Measurements from ENCODE around the gene ERCC4.

Gene ERCC4

DNA sequence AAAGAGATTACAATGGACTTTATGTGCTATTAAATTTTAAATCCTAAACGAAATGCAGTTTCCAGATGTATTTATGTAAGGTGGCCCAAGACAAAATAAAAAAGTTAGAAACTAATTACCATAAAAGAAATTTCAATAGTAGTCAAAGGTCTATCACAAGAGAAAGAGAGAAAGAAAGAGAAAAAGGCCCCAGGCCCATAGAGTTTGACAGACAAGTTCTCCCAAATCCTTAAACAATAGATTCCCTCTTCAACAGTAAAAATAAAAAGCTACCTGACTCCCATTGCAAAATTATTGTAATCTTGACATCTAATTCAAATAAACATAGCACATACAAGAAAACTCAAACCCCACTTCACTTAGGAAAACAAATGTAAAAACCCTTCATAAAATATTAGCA, 8.6 kb upstream of the ERCC4 start:
- no peak for DNase-seq (ENCODE audit: low read depth)

DNA sequence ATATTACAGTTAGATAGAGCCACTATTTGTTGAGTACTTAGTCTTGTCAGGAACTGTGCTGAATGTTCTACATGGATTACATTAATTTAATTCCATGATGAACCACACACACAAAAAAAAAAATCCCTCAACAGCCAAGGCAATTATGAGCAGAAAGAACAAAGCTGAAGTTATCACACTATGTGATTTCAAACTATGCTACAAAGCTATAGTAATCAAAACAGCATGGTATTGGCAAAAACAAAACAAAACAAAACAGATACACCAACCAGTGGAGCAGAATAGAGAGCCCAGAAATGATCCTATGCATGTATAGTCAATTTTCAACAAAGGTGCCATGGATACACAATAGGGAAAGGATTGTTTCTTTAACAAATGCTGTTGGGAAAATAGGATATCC, 8.1 kb upstream of the ERCC4 start:
- no peak for DNase-seq (ENCODE audit: low read depth)

GRCh38 chr16:13912891-13913290, 7.1 kb upstream of the ERCC4 start:
- DNase-seq (ENCODE audit: low read depth) = no peak

- no peak for DNase-seq (ENCODE audit: low read depth)
These were observed 6.3 kb upstream of the ERCC4 start for GRCh38 chr16:13913374-13914292.

DNA sequence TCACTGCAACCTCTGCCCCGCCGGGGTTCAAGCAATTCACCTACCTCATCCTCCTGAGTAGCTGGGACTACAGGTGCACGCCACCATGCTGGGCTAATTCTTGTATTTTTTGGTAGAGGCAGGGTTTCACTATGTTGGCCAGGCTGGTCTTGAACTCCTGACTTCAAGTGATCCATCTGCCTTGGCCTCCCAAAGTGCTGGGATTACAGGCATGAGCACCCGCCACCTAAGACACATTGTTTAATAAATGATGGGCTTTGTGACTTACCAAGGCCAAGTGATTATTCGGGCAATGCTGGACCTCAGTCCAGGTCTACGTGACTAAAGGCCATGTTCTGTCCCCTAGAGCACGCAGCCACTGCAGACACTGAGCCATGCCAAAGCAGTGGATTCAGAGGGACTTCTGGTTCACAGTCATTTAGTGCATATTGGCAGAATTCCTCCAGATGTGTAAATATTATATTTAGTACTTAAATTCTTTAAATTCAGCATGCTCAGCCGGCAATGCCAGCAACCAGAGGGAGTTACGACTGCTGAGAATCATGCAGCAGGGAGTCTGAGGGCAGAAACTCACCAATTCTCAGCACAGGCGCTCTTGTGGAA, 4.8 kb upstream of the ERCC4 start:
- no peak for DNase-seq (ENCODE audit: low read depth)

DNA sequence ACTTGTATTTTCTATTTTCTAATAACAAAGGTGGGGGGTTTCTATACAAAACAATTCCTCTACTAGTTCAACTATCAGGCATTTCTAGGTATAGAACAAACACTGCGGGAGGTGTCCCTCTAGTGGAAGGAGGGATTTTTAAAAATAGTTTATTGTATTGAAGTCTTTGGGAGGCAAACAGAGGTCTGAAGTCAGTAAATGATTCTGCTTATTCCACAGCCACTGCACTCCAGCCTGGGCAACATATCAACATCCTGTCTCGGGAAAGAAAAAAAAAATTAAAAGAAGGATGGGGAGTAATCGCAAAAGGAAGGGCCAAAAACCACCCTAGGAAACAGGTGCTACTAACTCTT, 648 bp upstream of the ERCC4 start:
- no peak for DNase-seq (ENCODE audit: low read depth)

- DNase-seq (ENCODE audit: low read depth) = no peak
These were observed 510 bp downstream of the ERCC4 start for GRCh38 chr16:13920510-13920818.

GRCh38 chr16:13921328-13921727, 1.4 kb downstream of the ERCC4 start:
- no peak for DNase-seq (ENCODE audit: low read depth)

DNA sequence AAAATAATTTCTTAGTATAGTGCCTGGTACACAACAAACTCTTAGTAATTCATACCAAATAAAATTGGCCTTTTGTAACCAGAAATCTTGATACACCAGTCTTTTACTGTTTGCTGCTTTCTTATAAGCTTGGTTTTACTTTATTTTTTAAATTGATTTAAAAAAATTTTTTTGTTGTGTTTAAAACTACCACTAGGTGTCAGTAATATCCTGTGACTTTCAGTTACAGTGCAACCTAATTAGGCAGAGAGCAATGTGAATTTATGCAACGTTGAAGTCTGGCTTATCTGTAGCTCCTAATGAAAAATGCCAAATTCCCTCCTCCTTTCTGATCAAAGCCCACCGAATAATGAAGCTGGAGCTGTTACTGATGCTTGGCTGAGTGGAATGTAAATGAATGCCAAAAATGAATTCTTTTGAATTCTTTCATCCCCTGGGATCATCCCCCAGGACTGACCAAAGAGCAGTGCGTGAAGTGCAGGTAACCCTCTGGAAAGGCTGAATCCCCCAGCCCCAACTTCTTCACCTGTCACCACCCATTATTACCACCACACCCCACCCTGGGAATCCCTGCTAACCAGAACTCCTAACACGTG, 3.8 kb downstream of the ERCC4 start:
- DNase-seq (ENCODE audit: low read depth) = no peak

DNA sequence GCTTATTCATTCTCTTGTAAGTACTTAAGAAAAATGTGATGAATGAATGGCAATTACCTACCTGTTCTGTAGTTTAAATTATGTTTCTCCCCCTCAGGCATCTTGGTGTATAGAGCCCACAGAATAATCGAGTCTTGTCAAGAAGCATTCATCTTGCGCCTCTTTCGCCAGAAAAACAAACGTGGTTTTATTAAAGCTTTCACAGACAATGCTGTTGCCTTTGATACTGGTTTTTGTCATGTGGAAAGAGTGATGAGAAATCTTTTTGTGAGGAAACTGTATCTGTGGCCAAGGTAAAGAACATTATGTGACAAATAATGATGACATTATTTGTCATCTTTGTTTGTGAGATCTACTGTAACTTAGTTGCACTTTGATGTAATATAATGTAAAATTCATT, 6.5 kb downstream of the ERCC4 start:
- no peak for DNase-seq (ENCODE audit: low read depth)

- no peak for DNase-seq (ENCODE audit: low read depth)
These were observed 6.9 kb downstream of the ERCC4 start for GRCh38 chr16:13926891-13927290.

GRCh38 chr16:13928646-13929045, 8.7 kb downstream of the ERCC4 start:
- no peak for DNase-seq (ENCODE audit: low read depth)

DNA sequence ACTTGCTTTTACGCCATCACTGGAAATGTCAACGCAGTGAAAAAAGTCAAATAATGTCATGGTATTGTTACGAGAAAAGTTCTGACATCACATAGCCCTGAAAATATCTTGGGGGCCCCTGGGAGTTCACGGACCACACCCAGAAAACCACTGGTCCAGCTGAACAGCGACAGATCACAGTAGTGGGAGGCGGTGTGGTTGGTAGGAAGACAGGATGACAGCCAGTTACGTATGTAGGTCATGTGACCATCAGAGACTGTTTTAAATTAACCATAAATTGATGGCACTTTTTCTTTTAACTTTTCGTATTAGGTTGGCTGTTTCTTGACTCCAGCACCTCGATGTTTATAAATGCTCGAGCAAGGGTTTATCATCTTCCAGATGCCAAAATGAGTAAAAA, 11.9 kb downstream of the ERCC4 start:
- DNase-seq (ENCODE audit: low read depth) = no peak

GRCh38 chr16:13935408-13935807, 15.5 kb downstream of the ERCC4 start:
- no peak for DNase-seq (ENCODE audit: low read depth)

DNA sequence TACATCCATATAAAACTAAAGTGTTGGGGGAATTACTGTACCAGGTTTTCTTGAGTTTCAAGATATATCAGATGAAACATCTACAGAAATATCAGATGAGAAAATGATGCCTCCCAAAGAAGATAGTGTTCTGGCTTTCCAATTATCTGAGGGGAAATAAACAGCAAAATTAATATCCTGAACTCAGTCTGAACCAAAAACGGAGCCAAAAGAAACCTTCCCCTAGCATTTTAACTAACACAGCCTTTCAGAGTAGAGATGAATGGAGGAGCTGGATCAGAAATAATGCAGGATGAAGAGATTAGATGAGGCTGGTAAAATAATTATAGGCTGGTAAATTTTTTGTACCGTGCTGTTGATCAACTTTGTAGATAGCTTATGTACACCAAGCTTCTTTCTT, 16.2 kb downstream of the ERCC4 start:
- DNase-seq (ENCODE audit: low read depth) = no peak

DNA sequence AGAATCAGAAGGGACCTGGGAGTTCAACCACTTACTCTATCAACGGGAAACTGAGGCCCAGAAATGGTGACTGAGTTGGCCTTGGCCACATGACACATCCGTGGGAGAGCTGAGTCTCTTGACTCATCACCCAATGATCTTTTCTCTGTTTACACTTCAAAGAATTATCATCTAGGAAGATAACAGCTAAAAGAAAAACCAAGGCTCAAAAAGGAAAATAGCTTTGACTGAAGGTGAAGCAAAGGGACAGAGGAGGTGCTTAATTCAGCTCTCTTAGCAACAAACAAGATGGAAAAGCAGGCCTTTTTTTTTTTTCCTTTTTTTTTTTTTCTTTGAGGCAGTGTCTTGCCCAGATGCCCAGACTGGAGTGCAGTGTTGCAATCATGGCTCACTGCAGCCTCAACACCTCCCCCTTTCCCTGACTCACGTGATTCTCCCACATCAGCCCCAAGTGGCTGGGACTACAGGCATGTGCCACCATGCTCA, 16.7 kb downstream of the ERCC4 start:
- DNase-seq (ENCODE audit: low read depth) = no peak

GRCh38 chr16:13937411-13937810, 17.5 kb downstream of the ERCC4 start:
- DNase-seq (ENCODE audit: low read depth) = no peak

- DNase-seq (ENCODE audit: low read depth) = no peak
These were observed 18.5 kb downstream of the ERCC4 start for GRCh38 chr16:13938480-13938879.

DNA sequence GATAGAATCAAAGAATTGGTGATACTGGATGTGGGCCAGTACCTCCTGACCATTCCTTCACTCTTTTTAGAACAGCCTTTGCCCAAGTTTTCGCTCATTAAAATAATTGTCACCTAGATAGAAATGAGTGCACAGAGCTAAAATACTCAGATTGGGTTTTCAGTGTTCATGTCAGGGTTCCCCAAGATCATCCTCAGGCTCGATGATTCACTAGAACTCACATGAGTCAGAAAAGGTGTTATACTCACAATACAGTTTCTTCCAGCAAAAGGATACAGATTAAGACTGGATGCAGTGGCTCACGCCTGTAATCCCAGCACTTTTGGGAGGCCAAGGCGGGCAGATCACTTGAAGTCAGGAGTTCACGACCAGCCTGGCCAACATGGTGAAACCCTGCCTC, 19.9 kb downstream of the ERCC4 start:
- no peak for DNase-seq (ENCODE audit: low read depth)

DNA sequence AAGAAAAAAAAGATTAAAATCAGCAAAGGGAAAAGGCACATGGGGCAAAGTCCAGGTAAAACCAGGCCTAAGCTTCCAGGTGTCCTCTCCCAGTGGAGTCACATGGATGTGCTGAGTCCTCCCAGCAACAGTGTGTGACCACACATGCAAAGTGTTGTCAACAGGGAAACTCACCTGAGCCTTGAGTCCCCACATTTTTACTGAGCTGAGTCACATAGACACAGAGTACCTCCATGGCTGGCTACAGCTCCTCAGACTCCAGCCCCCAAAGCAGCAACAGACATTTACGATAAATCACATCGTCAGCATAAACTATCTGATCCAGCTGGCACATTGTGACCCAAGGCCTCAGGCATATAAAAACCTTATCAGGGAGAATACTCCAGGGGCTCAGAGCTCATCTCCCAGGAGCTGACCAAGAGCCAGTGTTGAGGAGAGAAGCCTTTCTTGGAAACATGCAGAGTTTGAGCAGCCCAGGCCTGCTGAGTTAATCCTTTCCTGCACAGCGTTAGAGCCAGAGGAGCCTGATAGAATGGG, 20.5 kb downstream of the ERCC4 start:
- no peak for DNase-seq (ENCODE audit: low read depth)

GRCh38 chr16:13944816-13945215, 24.9 kb downstream of the ERCC4 start:
- DNase-seq (ENCODE audit: low read depth) = no peak

GRCh38 chr16:13945744-13946485, 26.0 kb downstream of the ERCC4 start:
- DNase-seq (ENCODE audit: low read depth) = no peak
